ENCODE measurements around the gene VASN.
A peak's percentile ranks its signal among the peaks of the same experiment; 100 is the strongest.

VASN gene

DNA sequence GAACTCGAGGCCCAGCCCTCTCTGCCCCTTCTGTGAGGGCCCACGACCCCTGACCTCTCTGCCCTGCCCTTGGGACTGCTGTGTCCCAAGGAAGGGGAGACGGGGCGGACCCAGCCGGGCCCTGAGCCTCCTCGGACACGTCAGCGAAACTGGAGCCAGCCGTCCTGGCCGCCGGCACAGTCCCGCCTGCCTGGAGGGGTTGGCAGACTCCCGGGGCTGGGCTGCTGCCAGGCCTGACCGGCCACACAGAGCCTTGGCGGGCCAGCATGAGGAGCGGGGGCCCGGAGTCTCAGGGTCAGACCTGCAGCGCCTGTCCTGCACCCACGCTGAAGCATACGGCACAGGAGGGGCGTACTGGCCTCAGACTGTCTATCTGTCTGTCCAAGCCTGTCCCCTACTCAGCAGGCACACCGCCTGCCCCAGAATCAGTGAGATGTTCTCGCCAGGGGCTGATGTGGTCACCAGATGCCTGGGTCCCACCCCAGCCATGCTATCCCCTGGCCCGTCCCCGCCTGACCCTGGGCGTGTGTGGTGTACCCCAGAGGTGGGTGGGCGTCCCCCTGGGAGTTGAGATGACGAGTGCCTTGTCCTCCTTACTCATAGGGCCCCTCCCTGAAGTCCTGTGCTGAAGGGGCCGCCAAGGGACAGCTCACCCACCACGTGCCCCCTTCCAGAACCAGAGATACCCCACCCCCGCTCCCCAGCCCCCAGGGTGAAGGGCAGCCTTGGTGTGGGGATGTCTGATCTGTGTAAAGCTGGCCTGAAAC is 4.7 kb downstream of the VASN start:
- peak overlapping the region; percentile 62 for H3K4me3 ChIP-seq (ENCODE audit: low read length)
- DNase-seq (ENCODE audit: low read depth): peak; percentile 92
- TF ChIP-seq, protein P1, sequence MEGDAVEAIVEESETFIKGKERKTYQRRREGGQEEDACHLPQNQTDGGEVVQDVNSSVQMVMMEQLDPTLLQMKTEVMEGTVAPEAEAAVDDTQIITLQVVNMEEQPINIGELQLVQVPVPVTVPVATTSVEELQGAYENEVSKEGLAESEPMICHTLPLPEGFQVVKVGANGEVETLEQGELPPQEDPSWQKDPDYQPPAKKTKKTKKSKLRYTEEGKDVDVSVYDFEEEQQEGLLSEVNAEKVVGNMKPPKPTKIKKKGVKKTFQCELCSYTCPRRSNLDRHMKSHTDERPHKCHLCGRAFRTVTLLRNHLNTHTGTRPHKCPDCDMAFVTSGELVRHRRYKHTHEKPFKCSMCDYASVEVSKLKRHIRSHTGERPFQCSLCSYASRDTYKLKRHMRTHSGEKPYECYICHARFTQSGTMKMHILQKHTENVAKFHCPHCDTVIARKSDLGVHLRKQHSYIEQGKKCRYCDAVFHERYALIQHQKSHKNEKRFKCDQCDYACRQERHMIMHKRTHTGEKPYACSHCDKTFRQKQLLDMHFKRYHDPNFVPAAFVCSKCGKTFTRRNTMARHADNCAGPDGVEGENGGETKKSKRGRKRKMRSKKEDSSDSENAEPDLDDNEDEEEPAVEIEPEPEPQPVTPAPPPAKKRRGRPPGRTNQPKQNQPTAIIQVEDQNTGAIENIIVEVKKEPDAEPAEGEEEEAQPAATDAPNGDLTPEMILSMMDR (conservative IDR thresholded peaks at IDR 0.05; ENCODE audit: low read length): no peak

GRCh38 chr16:4376893-4377572 is 5.4 kb downstream of the VASN start:
- DNase-seq (ENCODE audit: low read depth): no peak
- peak overlapping the region; percentile 62 for H3K4me3 ChIP-seq (ENCODE audit: low read length)
- TF ChIP-seq, protein P1 (conservative IDR thresholded peaks at IDR 0.05; ENCODE audit: low read length): no peak

- peak overlapping the region; percentile 37 for H3K4me3 ChIP-seq (ENCODE audit: low read length)
- TF ChIP-seq, protein P1 (conservative IDR thresholded peaks at IDR 0.05; ENCODE audit: low read length): peak; percentile 28
- DNase-seq (ENCODE audit: low read depth): no peak
Measured at GRCh38 chr16:4377573-4378154, 6.0 kb downstream of the VASN start.

GRCh38 chr16:4378161-4378666 is 6.6 kb downstream of the VASN start:
- peak overlapping the region; percentile 37 for H3K4me3 ChIP-seq (ENCODE audit: low read length)
- TF ChIP-seq, protein P1 (conservative IDR thresholded peaks at IDR 0.05; ENCODE audit: low read length): no peak
- DNase-seq (ENCODE audit: low read depth): peak; percentile 86

GRCh38 chr16:4378999-4379690 is 7.5 kb downstream of the VASN start:
- no peak overlapping the region for H3K4me3 ChIP-seq (ENCODE audit: low read length)
- TF ChIP-seq, protein P1 (conservative IDR thresholded peaks at IDR 0.05; ENCODE audit: low read length): no peak
- no peak for DNase-seq (ENCODE audit: low read depth)

DNA sequence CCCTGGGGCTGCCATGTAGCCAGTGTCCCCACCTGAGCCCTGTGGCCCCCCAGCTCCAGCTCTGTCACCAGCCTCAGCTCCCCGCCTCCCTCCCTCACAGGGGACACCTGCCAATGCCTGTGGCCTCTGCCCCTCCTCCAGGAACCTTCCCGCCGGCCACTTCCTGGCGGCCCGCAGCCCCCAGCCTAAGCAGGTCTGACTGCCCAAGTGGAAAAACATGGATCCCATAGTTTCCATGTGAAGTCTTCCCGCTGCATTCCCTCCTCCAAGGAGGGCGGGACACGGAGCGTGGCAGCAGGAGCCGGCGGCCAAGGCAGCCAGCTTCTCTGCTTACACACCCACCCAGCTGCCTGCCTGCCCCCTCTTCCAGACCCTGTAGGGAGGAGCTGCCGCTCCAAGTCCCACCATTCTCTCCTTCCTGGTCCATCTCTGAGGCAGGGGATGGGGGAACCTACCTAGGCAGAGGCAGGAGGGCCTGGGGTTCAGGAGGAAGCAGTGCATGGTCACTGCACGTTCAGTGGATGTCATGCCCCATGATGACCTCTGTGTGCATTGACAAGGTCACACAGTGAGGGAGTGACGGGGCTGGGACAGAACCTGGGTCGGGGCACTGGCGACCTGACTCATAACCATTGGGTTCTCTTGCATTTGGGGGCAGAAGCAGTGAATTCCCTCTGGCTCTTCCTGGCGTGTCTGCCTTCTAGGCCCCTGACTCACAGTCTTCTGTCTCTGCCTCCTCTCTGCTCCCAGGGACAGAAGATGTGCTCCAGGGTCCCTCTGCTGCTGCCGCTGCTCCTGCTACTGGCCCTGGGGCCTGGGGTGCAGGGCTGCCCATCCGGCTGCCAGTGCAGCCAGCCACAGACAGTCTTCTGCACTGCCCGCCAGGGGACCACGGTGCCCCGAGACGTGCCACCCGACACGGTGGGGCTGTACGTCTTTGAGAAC is 8.7 kb downstream of the VASN start:
- no peak for DNase-seq (ENCODE audit: low read depth)
- TF ChIP-seq, protein P1 (conservative IDR thresholded peaks at IDR 0.05; ENCODE audit: low read length): no peak
- no peak overlapping the region for H3K4me3 ChIP-seq (ENCODE audit: low read length)
